ENCODE data around the gene ISG15.

DNA sequence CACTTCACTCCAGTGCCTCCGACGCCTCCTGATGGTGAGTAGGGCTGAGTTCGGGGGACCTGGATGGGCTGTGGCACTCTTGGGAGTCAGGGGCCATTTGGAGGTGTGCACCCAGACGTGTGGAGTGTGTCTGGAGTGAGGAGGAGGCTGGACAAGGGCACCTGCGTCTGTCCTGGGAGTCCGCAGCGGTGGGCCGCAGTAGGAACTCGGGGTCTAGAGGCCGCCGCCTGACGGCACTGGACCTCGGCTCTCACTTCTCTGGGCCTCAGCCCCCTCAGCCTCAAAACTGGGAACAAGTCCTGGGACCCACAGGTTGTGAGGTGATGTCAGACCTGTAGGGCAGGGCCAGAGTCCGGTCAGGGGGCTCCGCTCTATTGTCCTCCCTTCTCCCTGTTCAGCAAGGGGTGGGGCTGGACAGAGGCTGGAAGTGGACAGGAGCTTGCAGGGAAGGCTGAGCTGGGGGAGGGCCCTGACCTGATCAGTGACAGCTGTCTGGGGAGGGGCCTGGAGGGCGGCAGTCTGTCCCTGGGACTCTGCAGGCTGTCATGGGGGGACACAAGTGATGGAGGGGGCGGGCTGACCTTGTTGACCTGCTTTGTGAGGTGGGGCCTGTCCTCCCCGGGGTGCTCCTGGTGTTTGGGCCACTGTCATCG lies 22.1 kb downstream of the ISG15 start:
- TF ChIP-seq, protein P1, sequence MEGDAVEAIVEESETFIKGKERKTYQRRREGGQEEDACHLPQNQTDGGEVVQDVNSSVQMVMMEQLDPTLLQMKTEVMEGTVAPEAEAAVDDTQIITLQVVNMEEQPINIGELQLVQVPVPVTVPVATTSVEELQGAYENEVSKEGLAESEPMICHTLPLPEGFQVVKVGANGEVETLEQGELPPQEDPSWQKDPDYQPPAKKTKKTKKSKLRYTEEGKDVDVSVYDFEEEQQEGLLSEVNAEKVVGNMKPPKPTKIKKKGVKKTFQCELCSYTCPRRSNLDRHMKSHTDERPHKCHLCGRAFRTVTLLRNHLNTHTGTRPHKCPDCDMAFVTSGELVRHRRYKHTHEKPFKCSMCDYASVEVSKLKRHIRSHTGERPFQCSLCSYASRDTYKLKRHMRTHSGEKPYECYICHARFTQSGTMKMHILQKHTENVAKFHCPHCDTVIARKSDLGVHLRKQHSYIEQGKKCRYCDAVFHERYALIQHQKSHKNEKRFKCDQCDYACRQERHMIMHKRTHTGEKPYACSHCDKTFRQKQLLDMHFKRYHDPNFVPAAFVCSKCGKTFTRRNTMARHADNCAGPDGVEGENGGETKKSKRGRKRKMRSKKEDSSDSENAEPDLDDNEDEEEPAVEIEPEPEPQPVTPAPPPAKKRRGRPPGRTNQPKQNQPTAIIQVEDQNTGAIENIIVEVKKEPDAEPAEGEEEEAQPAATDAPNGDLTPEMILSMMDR (IDR thresholded peaks at IDR 0.05), result no peak
- no peak for TF ChIP-seq POLR2A (IDR thresholded peaks at IDR 0.05)

All from body of pancreas (tissue), 4 donors.